IPS-18c (cell line): ENCODE data around the gene CHN1.

ENCODE experiments used
- H3K4me3 ChIP-seq: 2 replicates; pipeline ENCODE4 v1.7.0; 2013; ENCODE audit warnings: low read depth, mild to moderate bottlenecking, low read length, moderate library complexity; ENCODE audit not compliant: insufficient read depth
- H3K9me3 ChIP-seq: one replicate; pipeline ENCODE4 v1.6.1; 2013; ENCODE audit warnings: mild to moderate bottlenecking, low read length, moderate library complexity; ENCODE audit not compliant: control insufficient read depth, insufficient read depth

Gene CHN1

GRCh38 chr2:174963437-174964400 is 41.5 kb downstream of the CHN1 start:
- H3K9me3 ChIP-seq = no peaks in the 10 kb centered on the region
- no peak overlapping the region for H3K4me3 ChIP-seq

GRCh38 chr2:174959787-174960186 is 45.4 kb downstream of the CHN1 start:
- no peak overlapping the region for H3K4me3 ChIP-seq
- H3K9me3 ChIP-seq = no peaks in the 10 kb centered on the region

- Histone ChIP-seq H3K9me3 (no peaks in the 10 kb centered on the region), H3K4me3 (no peak overlapping the region)
Observed at GRCh38 chr2:174957050-174957449, 48.1 kb downstream of the CHN1 start.

GRCh38 chr2:174952607-174953006 is 52.6 kb downstream of the CHN1 start:
- Histone ChIP-seq H3K9me3 (no peaks in the 10 kb centered on the region), H3K4me3 (no peak overlapping the region)

GRCh38 chr2:174951745-174952144 is 53.4 kb downstream of the CHN1 start:
- no peaks in the 10 kb centered on the region for H3K9me3 ChIP-seq
- H3K4me3 ChIP-seq = no peak overlapping the region

GRCh38 chr2:174949988-174950687 is 55.0 kb downstream of the CHN1 start:
- Histone ChIP-seq H3K4me3 (no peak overlapping the region), H3K9me3 (no peaks in the 10 kb centered on the region)

GRCh38 chr2:174945601-174946260 is 59.5 kb downstream of the CHN1 start:
- H3K9me3 ChIP-seq = no peaks in the 10 kb centered on the region
- H3K4me3 ChIP-seq = no peak overlapping the region

- H3K4me3 ChIP-seq = no peak overlapping the region
- H3K9me3 ChIP-seq = no peaks in the 10 kb centered on the region
Observed at GRCh38 chr2:174939046-174939445, 66.1 kb downstream of the CHN1 start.

GRCh38 chr2:174931724-174932123 is 73.5 kb downstream of the CHN1 start:
- no peak overlapping the region for H3K4me3 ChIP-seq
- H3K9me3 ChIP-seq = no peaks in the 10 kb centered on the region

- Histone ChIP-seq H3K4me3 (no peak overlapping the region), H3K9me3 (no peaks in the 10 kb centered on the region)
Observed at GRCh38 chr2:174929786-174930185, 75.4 kb downstream of the CHN1 start.

GRCh38 chr2:174925046-174925784 is 80.0 kb downstream of the CHN1 start:
- no peak overlapping the region; the same call in 1 of the 2 replicates for H3K4me3 ChIP-seq
- no peaks in the 10 kb centered on the region for H3K9me3 ChIP-seq

- H3K4me3 ChIP-seq = no peak overlapping the region
- H3K9me3 ChIP-seq = no peaks in the 10 kb centered on the region
Observed at GRCh38 chr2:174924061-174924693, 81.0 kb downstream of the CHN1 start.

GRCh38 chr2:174919947-174920595 is 85.1 kb downstream of the CHN1 start:
- Histone ChIP-seq H3K4me3 (no peak overlapping the region), H3K9me3 (no peaks in the 10 kb centered on the region)

GRCh38 chr2:174918886-174919526 is 86.2 kb downstream of the CHN1 start:
- no peak overlapping the region for H3K4me3 ChIP-seq
- H3K9me3 ChIP-seq = no peaks in the 10 kb centered on the region

GRCh38 chr2:174916270-174916930 is 88.8 kb downstream of the CHN1 start:
- Histone ChIP-seq H3K4me3 (no peak overlapping the region), H3K9me3 (no peaks in the 10 kb centered on the region)
